WERI-Rb-1 (cell line): Measurements from ENCODE around the gene TBL1Y.

Source experiments
- DNase-seq: peaks from one replicate; pipeline ENCODE4 v3.0.0-alpha.2; 2020
- H3K27ac ChIP-seq: fragments of 250-450 bp; sonication (Bioruptor Pico); 2 replicates; pipeline ENCODE4 v1.5.1; 2020; ENCODE audit warnings: mild to moderate bottlenecking, moderate library complexity
- H3K27me3 ChIP-seq: fragments of 250-450 bp; sonication (Bioruptor Pico); 2 replicates; pipeline ENCODE4 v1.5.1; 2021; ENCODE audit warnings: mild to moderate bottlenecking, low read depth, moderate library complexity; ENCODE audit not compliant: insufficient read depth, severe bottlenecking
- H3K36me3 ChIP-seq: fragments of 250-450 bp; sonication (Bioruptor Pico); 2 replicates; pipeline ENCODE4 v1.5.1; 2020; ENCODE audit warnings: mild to moderate bottlenecking, moderate library complexity
- H3K4me3 ChIP-seq: 2 replicates; pipeline ENCODE4 v1.5.1; 2011; ENCODE audit warnings: low read depth, mild to moderate bottlenecking, control low read depth, low read length
- H3K9me3 ChIP-seq: fragments of 250-450 bp; sonication (Bioruptor Pico); 2 replicates; pipeline ENCODE4 v1.5.1; 2021; ENCODE audit warnings: mild to moderate bottlenecking, moderate library complexity; ENCODE audit not compliant: severe bottlenecking
- TF ChIP-seq, protein P1 (sequence below): IDR thresholded peaks from 2 replicates; pipeline ENCODE4 v1.5.1; 2011; ENCODE audit warnings: low read depth, mild to moderate bottlenecking, control low read depth, inconsistent platforms, low read length

The TBL1Y gene

DNA sequence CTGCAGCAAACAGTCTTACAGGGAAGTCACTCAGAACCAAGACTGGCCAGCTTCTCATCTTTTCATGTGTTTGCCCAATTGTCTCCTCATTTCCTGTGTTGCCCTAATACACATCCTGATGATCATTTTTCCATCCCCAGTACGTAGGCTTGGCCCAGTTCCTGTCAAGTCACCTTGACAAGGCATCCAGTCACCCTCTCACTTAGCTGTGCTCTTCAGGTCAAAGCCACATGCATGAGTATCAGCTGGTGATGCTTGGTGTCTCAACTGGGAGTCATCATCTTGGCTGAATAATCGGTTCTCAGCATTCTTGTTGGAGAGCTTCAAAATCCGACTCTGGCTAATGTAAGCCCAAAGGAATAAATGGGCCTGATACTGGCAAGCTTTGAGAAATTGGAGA is 186.5 kb downstream of the TBL1Y start:
- Histone ChIP-seq H3K36me3 (no peaks in the 10 kb centered on the region), H3K27me3 (no peaks in the 10 kb centered on the region), H3K9me3 (no peaks in the 10 kb centered on the region), H3K4me3 (no peak overlapping the region), H3K27ac (no peak overlapping the region)
- DNase-seq = no peak
- TF ChIP-seq, protein P1, sequence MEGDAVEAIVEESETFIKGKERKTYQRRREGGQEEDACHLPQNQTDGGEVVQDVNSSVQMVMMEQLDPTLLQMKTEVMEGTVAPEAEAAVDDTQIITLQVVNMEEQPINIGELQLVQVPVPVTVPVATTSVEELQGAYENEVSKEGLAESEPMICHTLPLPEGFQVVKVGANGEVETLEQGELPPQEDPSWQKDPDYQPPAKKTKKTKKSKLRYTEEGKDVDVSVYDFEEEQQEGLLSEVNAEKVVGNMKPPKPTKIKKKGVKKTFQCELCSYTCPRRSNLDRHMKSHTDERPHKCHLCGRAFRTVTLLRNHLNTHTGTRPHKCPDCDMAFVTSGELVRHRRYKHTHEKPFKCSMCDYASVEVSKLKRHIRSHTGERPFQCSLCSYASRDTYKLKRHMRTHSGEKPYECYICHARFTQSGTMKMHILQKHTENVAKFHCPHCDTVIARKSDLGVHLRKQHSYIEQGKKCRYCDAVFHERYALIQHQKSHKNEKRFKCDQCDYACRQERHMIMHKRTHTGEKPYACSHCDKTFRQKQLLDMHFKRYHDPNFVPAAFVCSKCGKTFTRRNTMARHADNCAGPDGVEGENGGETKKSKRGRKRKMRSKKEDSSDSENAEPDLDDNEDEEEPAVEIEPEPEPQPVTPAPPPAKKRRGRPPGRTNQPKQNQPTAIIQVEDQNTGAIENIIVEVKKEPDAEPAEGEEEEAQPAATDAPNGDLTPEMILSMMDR = no peak

DNA sequence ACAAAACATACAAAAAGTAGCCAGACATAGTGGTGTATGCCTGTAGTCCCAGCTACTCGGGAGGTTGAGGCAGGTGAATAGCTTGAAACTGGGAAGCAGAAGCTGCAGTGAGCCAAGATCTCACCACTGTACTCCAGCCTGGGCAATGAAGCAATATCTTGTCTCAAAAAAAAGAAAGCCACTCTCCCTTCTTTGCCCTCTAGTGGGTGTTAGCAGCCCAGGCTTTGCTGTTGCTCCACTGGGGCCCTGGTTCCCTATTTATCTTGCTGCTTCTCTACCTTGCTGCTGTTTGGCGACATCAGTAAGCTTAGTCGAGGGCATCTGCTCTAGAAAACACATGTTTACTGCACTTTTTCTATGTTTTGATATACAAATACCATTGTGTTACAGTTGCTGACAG is 189.2 kb downstream of the TBL1Y start:
- TF ChIP-seq, protein P1 = no peak
- Histone ChIP-seq H3K27me3 (no peaks in the 10 kb centered on the region), H3K36me3 (no peaks in the 10 kb centered on the region), H3K9me3 (no peaks in the 10 kb centered on the region), H3K27ac (no peak overlapping the region), H3K4me3 (no peak overlapping the region)
- DNase-seq = no peak

DNA sequence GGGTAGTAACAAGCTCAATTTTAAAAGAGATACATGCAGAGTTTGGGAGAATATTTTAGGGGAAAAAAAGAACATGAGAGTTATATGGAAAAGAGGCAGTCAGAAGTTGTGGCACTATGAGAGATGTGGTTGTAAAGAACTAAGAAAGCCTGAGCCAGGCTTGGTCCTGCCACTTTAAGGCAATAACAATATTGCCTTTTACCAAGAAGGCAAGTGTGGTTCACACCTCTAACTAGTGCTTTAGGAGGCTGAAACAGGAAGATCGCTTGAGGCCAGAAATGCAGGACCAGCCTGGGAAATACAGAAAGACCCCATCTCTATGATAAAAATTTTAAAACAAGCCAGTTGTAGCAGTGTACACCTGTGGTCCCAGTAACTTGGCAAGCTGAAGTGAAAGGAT is 192.2 kb downstream of the TBL1Y start:
- no peak overlapping the region for H3K4me3 ChIP-seq
- TF ChIP-seq, protein P1 = no peak
- H3K27ac ChIP-seq = no peak overlapping the region
- no peaks in the 10 kb centered on the region for H3K9me3 ChIP-seq
- no peaks in the 10 kb centered on the region for H3K36me3 ChIP-seq
- no peak for DNase-seq
- no peaks in the 10 kb centered on the region for H3K27me3 ChIP-seq

DNA sequence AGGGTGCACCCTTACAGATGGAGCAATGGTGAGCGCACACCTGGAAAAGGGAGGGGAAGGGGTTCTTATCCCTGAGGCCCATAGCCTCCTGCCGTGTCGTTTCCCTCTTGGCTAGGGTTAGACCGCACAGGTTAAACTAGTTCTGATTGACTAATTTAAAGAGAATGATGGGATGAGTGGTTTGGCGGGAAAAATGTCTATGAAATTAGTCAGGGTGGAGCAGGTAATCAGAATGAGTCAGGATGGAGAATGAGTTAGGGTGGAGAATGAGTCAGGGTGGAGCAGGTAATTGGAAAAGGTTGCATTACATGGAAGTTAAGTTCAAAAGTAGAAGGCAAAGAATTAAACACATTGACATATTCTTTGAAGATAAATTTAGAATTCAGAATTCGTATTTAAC is 196.7 kb downstream of the TBL1Y start:
- Histone ChIP-seq H3K9me3 (no peaks in the 10 kb centered on the region), H3K27ac (no peak overlapping the region), H3K36me3 (no peaks in the 10 kb centered on the region), H3K27me3 (no peaks in the 10 kb centered on the region), H3K4me3 (no peak overlapping the region)
- no peak for DNase-seq
- TF ChIP-seq, protein P1 = no peak

DNA sequence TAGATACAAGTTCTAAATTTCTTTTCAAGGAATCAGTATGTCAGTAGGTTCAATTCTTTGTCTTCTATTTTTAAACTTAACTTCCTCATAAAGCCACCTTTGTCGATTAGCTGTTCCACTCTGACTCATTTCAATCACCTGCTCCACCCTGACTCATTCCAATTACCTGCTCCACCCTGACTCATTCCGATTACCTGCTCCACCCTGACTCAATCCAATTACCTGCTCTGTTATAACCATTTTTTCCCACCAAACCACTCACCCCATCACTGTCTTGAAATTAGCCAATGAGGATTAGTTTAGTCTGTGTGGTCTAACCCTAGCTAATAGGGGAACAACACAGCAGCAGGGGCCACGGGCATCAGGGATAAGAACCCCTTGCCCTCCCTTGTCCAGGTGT is 199.6 kb downstream of the TBL1Y start:
- Histone ChIP-seq H3K4me3 (no peak overlapping the region), H3K9me3 (no peaks in the 10 kb centered on the region), H3K27me3 (no peaks in the 10 kb centered on the region), H3K36me3 (no peaks in the 10 kb centered on the region), H3K27ac (no peak overlapping the region)
- no peak for DNase-seq
- TF ChIP-seq, protein P1 = no peak

DNA sequence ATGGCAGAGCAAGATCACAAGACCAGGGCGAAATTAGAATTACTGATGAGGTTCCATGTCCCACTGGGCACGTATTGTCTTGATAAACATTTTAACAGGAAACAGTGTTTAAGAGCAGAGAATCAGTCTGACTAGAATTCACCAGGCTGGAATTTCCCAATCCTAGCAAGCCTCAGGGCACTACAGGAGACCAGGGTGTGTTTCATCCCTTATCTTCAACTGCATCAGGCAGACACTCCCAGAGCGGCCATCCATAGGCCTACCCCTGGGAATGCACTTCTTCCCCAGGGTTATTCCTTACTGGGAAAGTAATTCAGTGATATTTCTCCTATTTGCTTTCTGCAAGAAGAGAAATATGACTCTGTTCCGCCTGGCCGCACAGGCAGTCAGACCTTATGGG is 205.4 kb downstream of the TBL1Y start:
- Histone ChIP-seq H3K4me3 (no peak overlapping the region), H3K9me3 (no peaks in the 10 kb centered on the region), H3K27me3 (no peaks in the 10 kb centered on the region), H3K27ac (no peak overlapping the region), H3K36me3 (no peaks in the 10 kb centered on the region)
- TF ChIP-seq, protein P1 = no peak
- no peak for DNase-seq
